ENCODE results near the gene ETV6.

DNA sequence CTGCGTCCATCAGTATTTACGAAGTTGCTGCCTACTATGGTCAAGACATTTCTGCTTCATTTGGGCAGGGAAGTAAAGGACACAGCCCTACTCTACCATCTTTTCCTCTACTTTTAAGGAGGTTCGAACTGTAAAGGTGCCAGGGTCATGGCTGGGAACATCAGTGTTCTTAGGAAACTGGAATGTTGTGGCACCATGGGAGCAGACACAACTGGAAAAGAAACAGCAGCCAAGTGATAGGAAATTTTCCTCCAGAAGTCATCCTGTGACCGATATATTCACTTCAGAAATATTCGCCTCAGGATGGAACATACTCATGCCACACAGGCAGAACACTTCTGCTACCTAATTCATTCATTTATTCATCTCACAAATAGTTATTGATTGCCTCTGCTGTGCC, 104.4 kb downstream of the ETV6 start:
- TF ChIP-seq GATA1 (IDR thresholded peaks at IDR 0.05; ENCODE audit: low read depth, low read length), result no peak
- TF ChIP-seq POLR2A (IDR thresholded peaks at IDR 0.05; ENCODE audit: low read length), result no peak

Measured in erythroblast (primary cell).